ENCODE results near the gene LRRTM1.

Gene LRRTM1

DNA sequence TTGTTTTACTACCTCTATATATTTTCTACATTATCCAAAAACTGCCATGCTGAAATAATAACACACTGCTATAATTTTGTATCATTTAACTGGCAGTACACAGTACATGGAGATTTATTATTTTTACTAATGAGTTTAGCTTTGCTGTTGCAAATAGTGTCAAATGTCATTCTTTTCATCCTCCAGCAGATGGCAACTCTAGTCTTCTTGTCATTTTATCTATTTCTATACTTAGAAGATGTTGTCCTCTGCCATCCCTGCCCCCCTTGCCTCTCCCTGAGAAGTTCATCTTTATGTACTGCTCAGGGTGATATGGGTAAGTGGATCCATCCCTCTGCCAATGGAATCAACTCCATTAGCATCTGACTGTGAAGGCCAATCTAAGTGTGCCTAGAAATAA lies 21.7 kb upstream of the LRRTM1 start:
- H3K36me3 ChIP-seq (ENCODE audit: insufficient read depth): no peaks in the 10 kb centered on the region
- no peak overlapping the region for H3K27ac ChIP-seq
- TF ChIP-seq, protein P1, sequence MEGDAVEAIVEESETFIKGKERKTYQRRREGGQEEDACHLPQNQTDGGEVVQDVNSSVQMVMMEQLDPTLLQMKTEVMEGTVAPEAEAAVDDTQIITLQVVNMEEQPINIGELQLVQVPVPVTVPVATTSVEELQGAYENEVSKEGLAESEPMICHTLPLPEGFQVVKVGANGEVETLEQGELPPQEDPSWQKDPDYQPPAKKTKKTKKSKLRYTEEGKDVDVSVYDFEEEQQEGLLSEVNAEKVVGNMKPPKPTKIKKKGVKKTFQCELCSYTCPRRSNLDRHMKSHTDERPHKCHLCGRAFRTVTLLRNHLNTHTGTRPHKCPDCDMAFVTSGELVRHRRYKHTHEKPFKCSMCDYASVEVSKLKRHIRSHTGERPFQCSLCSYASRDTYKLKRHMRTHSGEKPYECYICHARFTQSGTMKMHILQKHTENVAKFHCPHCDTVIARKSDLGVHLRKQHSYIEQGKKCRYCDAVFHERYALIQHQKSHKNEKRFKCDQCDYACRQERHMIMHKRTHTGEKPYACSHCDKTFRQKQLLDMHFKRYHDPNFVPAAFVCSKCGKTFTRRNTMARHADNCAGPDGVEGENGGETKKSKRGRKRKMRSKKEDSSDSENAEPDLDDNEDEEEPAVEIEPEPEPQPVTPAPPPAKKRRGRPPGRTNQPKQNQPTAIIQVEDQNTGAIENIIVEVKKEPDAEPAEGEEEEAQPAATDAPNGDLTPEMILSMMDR (conservative IDR thresholded peaks at IDR 0.05; ENCODE audit: low read depth, low read length): peak; percentile 63
- no peak overlapping the region for H3K4me2 ChIP-seq
- no peak overlapping the region for H2AFZ ChIP-seq (ENCODE audit: low read depth)
- H4K20me1 ChIP-seq (ENCODE audit: insufficient read depth): no peaks in the 10 kb centered on the region
- H3K9ac ChIP-seq: no peak overlapping the region
- H3K27me3 ChIP-seq (ENCODE audit: insufficient read depth, low read depth): no peaks in the 10 kb centered on the region
- no peaks in the 10 kb centered on the region for H3K4me1 ChIP-seq (ENCODE audit: low read depth, poor library complexity, severe bottlenecking)
- no peak overlapping the region for H3K4me3 ChIP-seq (IDR thresholded peaks at IDR 0.05; ENCODE audit: insufficient read depth, low read depth, low read length)
- H3K79me2 ChIP-seq (ENCODE audit: insufficient read depth, low read depth): no peaks in the 10 kb centered on the region

DNA sequence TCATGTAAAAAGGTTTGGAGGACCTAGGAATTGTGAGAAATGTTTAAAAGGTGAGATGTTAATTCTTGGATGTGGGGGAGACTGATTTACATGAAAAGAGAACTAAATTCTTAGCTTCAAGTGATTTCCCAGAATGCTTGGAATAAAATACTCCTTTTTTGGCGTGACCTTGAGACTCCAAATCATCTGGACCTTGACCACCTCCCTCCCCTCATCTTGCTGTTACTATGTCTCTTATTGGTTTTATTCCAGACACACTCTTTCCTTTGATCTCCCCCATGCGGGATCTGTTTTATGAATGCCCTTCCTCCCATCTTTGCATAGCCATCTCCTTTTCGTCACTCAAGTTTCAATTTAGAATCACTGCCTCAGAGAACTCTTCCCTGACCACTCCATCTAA lies 20.0 kb upstream of the LRRTM1 start:
- no peaks in the 10 kb centered on the region for H3K79me2 ChIP-seq (ENCODE audit: insufficient read depth, low read depth)
- no peaks in the 10 kb centered on the region for H3K27me3 ChIP-seq (ENCODE audit: insufficient read depth, low read depth)
- no peak overlapping the region for H2AFZ ChIP-seq (ENCODE audit: low read depth)
- H3K4me1 ChIP-seq (ENCODE audit: low read depth, poor library complexity, severe bottlenecking): no peaks in the 10 kb centered on the region
- TF ChIP-seq, protein P1 (conservative IDR thresholded peaks at IDR 0.05; ENCODE audit: low read depth, low read length): no peak
- H3K4me3 ChIP-seq (IDR thresholded peaks at IDR 0.05; ENCODE audit: insufficient read depth, low read depth, low read length): no peak overlapping the region
- no peak overlapping the region for H3K4me2 ChIP-seq
- H3K27ac ChIP-seq: no peak overlapping the region
- H3K9ac ChIP-seq: no peak overlapping the region
- no peaks in the 10 kb centered on the region for H4K20me1 ChIP-seq (ENCODE audit: insufficient read depth)
- H3K36me3 ChIP-seq (ENCODE audit: insufficient read depth): no peaks in the 10 kb centered on the region

DNA sequence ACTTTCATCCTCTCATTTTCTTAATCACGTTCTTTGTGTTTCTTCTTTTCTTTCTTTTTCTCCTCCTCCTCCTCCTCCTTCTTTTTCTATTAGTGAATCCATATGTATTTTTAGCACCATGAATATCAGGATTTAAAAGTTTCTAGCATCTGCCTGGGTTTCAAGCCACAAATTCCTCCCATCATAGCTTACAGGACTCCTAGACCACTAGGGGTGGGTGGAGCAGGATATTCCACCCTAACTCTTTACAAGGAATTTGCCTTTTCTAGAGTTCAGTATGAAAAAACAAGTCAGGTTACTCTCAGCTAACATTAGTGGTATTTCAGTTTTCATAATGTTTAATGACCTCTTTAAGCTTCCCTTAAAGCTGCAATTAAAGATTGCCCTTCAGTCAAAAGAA lies 19.1 kb upstream of the LRRTM1 start:
- Histone ChIP-seq H2AFZ (ENCODE audit: low read depth) (no peak overlapping the region), H3K4me2 (no peak overlapping the region), H3K36me3 (ENCODE audit: insufficient read depth) (no peaks in the 10 kb centered on the region), H3K4me1 (ENCODE audit: low read depth, poor library complexity, severe bottlenecking) (no peaks in the 10 kb centered on the region), H3K79me2 (ENCODE audit: insufficient read depth, low read depth) (no peaks in the 10 kb centered on the region), H3K9ac (no peak overlapping the region), H4K20me1 (ENCODE audit: insufficient read depth) (no peaks in the 10 kb centered on the region), H3K27me3 (ENCODE audit: insufficient read depth, low read depth) (no peaks in the 10 kb centered on the region), H3K27ac (no peak overlapping the region), H3K4me3 (IDR thresholded peaks at IDR 0.05; ENCODE audit: insufficient read depth, low read depth, low read length) (no peak overlapping the region)
- TF ChIP-seq, protein P1 (conservative IDR thresholded peaks at IDR 0.05; ENCODE audit: low read depth, low read length): no peak

DNA sequence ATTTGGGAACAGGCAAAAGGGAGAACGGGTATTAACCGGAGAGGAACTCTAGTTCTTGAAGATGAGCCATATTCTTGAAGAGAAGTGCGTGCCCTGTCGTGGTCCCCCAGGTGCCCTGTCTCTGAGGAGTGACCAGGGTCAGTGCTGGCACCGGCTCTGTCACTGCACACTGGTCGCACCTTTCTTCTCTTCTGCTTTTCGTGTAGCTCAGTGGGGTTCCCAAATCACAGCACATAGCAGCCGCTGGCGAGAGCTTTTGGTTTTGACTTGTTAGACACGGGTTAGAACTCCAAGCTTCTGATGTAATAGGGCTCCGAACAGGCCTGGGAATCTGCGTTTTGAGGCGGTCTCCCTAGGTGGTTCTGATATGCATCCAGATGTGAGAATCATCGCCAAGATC lies 18.4 kb upstream of the LRRTM1 start:
- H3K27ac ChIP-seq: no peak overlapping the region
- no peak overlapping the region for H3K4me3 ChIP-seq (IDR thresholded peaks at IDR 0.05; ENCODE audit: insufficient read depth, low read depth, low read length)

More for the DNA sequence above, 18.4 kb upstream of the LRRTM1 start:
- H4K20me1 ChIP-seq (ENCODE audit: insufficient read depth): no peaks in the 10 kb centered on the region
- no peaks in the 10 kb centered on the region for H3K27me3 ChIP-seq (ENCODE audit: insufficient read depth, low read depth)
- no peaks in the 10 kb centered on the region for H3K36me3 ChIP-seq (ENCODE audit: insufficient read depth)
- H3K79me2 ChIP-seq (ENCODE audit: insufficient read depth, low read depth): no peaks in the 10 kb centered on the region
- no peak overlapping the region for H3K4me2 ChIP-seq
- no peak overlapping the region for H3K9ac ChIP-seq
- no peak overlapping the region for H2AFZ ChIP-seq (ENCODE audit: low read depth)
- H3K4me1 ChIP-seq (ENCODE audit: low read depth, poor library complexity, severe bottlenecking): no peaks in the 10 kb centered on the region
- TF ChIP-seq, protein P1 (conservative IDR thresholded peaks at IDR 0.05; ENCODE audit: low read depth, low read length): no peak
